ENCODE data around the gene ZNF451.
A peak's percentile ranks its signal among the peaks of the same experiment; 100 is the strongest.

The ZNF451 gene

GRCh38 chr6:57147401-57147800 is 57.4 kb downstream of the ZNF451 start:
- no peak for DNase-seq

- no peak for DNase-seq
These were observed 58.2 kb downstream of the ZNF451 start for GRCh38 chr6:57147955-57148858.

- no peak for DNase-seq
These were observed 68.7 kb downstream of the ZNF451 start for GRCh38 chr6:57158658-57159057.

- no peak for DNase-seq
These were observed 69.1 kb downstream of the ZNF451 start for GRCh38 chr6:57159127-57159526.

- DNase-seq = no peak
These were observed 72.0 kb downstream of the ZNF451 start for GRCh38 chr6:57162028-57162427.

GRCh38 chr6:57162516-57162915 is 72.5 kb downstream of the ZNF451 start:
- no peak for DNase-seq

GRCh38 chr6:57163956-57164355 is 74.0 kb downstream of the ZNF451 start:
- no peak for DNase-seq

GRCh38 chr6:57165080-57165479 is 75.1 kb downstream of the ZNF451 start:
- no peak for DNase-seq

GRCh38 chr6:57172136-57173055 is 82.4 kb downstream of the ZNF451 start, which contains the start of gene BAG2:
BAG2 (plus strand) TSS chr6:57172326; CDS start chr6:57172698, 372 bp downstream.
- DNase-seq = peak in 56 of 58 donors; percentile 45 to 86 (median 74)

- peak in 5 of 58 donors; percentile 3 to 31 (median 13) for DNase-seq
These were observed 83.3 kb downstream of the ZNF451 start for GRCh38 chr6:57173056-57173885.

GRCh38 chr6:57173886-57174510 is 84.0 kb downstream of the ZNF451 start:
- no peak for DNase-seq

GRCh38 chr6:57174511-57174907 is 84.5 kb downstream of the ZNF451 start:
- no peak for DNase-seq

- DNase-seq = peak in 1 of 58 donors; percentile 1
These were observed 87.7 kb downstream of the ZNF451 start for GRCh38 chr6:57177545-57178265.

- no peak for DNase-seq
These were observed 90.6 kb downstream of the ZNF451 start for GRCh38 chr6:57180596-57180995.

- no peak for DNase-seq
These were observed 92.0 kb downstream of the ZNF451 start for GRCh38 chr6:57182017-57182432.

GRCh38 chr6:57183336-57183735 is 93.3 kb downstream of the ZNF451 start:
- DNase-seq = no peak

GRCh38 chr6:57190140-57190539 is 100.2 kb downstream of the ZNF451 start:
- no peak for DNase-seq

- no peak for DNase-seq
These were observed 103.2 kb downstream of the ZNF451 start for GRCh38 chr6:57193177-57193576.

GRCh38 chr6:57195457-57195856 is 105.5 kb downstream of the ZNF451 start:
- DNase-seq = no peak
